A172 (cell line): ENCODE data around the gene COQ10A. TPM values are rescaled to one million over a fixed set of nuclear protein-coding genes. Genes with fewer than 3 reads are reported as not detected.

Source experiments
- DNase-seq: peaks from one replicate; pipeline ENCODE4 v3.0.0-alpha.2; 2015; ENCODE audit warnings: low spot score
- total RNA-seq: library from RNA; depleted of rRNA; stranded (reverse); fragments of >200 nt; shearing (Covaris generic); gene quantifications from 2 replicates; pipeline ENCODE4 v1.2.3, GENCODE V29; 2014; rRNA removed

COQ10A gene
- 21.5 and 34.6 TPM in 2 replicates for total RNA-seq

DNA sequence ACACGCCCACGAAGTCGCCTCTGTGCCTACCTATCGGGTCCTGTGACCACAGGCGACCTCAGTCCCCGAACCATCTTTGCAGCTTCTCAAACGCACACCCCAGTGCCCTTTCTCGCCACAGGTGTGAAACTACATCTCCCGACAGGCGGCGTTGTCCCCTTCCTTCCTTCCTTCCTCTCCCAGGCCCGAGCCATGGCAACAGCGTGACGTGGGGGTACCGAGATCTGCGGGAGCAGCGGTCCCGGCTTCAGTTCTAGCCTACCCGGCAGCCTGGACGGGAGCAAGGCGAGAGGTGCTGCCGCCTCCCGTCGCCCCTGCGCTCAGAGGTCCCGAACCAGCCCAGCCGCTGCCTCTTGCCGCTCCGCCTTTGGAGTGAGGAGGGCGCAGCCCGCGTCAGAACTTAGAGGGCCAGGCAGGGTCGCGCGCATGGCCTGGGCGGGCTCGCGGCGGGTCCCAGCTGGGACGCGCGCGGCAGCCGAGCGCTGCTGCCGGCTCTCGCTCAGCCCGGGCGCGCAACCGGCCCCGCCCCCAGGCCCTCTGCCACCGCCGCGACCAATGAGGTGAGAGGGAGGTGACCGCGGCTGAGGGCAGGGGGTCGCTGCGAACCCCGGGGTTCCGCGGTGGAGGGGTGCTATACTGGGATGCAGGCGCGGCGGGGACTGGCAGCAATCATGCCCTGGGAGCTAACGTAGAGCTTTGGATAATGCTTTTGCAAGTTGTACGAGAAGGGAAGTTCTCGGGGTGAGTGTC lies at the start of gene COQ10A:
Gene COQ10A (plus strand): TSS at position 250 of the 750 bp plus-strand sequence. CDS start 177 bp downstream, at position 427.
- DNase-seq: peak; percentile 85

DNA sequence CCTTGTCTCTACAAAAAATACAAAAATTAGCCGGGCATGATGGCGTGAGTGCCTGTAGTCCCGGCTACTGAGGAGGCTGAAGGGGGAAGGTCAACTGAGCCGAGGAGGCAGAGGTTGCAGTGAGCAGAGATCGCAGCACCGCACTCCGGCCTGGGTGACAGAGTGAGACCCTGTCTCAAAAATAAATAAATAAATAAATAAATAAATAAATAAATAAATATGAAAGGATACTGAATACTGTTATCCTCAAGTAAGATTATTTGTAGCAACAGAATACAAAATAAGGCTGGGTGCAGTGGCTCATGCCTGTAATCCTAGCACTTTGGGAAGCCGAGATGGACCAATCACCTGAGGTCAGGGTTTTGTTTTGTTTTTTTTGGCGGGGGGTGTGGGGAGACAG lies 46.9 kb upstream of the COQ10A start:
- DNase-seq: no peak

DNA sequence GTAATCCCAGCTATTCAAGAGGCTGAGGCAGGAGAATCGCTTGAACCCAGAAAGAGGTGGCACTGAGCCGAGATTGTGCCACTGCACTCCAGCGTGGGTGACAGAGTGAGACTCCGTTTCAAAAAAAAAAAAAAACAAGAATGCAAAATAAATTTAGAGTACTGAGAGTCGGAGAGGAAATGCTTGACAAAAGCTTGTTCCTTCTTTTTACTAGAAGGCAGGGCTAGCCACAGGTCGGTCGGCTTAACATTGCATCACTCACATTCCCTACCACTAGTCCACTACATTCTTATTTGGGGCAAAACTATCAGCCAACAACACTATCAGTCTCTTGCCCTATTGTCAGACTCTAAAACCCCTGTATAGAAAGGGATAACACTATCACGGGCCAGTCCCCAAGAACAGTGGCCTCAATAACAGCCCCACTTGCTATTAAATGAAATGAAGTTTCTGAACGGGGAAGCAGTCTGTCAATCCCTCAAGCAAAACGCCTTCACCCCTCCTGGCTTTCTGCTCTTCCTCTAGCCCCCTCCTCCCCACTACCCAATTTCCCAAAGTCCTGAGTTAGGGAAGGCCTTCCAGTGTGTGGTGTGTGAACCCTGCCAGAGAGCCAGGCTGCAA lies 46.0 kb upstream of the COQ10A start:
- DNase-seq: peak; percentile 36

DNA sequence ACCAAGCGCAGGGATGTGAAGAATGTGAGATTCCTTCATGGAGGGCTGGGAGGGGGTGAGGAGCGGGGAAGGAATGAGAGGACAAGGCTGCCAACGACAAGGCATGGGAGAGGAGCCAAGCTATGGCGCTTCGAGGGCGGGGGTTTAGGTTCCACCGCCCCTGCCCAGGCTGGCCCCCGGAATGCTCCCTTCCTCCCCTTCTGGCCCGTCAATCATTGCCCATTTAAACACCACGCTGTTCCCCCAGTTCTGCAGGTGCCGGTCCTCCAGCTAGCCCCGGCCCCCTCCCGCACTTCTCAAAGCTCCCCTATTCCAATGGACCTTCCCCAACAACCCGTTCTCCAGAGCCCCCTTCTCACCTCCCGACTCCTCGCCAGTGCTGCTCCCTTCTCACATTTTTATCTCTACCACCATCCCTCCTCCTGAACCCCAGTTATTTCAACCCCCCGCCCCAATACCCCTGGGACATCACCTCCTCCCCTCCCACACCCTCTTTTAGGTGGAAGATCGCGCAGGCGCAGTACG lies 45.4 kb upstream of the COQ10A start:
- peak; percentile 64 for DNase-seq

DNA sequence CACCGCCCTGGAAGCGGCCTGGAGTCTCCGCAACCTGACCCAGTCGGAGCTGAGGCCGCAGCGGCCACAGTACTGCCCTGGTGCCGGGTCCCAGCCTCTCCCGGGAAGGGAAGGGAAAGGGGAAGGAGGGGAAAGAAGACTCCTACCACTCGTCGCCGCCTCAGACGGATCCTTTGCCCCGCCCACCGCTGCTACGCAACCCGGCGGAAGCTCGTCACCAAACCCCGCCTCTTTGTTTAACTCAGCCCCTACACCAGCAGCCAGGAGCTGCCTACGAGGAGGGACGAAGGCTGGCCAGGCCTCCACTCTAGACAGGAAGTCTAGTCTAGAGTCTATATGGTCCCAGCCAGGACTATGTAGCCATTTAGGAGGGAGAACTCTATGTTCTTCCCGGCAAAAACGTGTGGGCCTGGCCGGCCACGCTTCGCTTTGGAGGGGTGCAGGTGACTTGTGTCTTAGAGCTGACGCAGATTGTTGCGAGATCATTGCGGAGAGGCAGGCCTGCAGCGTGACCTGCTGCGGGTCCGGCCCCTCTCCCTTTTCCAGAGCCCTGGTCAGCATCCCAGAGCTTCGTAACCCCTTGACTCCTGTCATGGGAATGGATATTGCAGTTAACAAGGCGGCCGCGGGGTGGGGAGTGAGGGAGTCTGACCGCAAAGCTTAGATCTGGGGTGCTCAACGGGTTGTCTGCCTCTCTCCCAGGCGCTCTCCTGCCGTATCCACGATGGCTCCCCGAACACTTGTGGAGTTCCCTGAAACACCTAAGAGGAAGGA lies 44.8 kb upstream of the COQ10A start, which contains the start of gene RNF41:
Gene RNF41 (minus strand): TSS at position 166 of the 774 bp plus-strand sequence. CDS start 7,875 bp downstream, outside the sequence.
- peak; percentile 95 for DNase-seq

DNA sequence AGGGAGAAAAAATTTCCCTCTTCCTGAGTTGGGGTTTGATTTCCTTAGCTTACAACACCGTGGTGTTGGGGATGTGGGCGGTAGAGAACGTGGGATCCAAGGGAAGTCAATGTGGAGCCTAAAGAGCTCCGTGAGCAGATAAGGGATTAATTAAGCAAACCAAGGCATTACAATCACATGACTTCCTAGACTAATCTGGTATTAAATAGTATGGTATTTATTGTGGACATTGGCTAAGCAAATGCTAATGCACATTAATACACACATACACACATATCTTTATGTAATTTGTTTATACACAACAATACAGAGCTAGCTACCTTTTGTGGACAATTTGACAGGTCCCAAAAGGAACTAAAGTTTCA lies 44.2 kb upstream of the COQ10A start:
- no peak for DNase-seq

DNA sequence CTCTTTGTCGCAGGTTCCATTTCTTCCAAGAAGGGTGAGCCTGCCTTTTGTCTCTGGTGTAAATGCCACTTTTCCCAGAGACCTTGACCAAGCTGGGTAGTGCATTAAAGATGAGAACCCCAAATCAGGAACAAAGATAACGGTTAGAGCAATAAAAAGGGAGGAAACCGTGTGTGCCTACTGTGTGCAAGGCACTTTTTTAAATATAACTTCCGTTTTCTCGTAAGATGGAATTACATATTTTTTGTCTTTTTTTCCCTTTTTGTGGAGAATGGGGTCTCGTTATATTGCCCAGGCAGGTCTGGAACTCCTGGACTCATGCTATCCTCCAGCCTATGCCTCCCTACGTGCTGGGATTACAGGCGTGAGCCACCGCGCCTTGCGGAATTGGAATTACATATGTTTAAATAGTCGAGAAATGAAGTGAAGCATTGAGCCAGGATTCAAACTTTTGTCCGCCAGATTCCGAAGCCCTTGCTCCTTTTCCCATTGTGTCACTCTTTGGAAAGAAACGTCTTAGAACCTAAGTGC lies 43.1 kb upstream of the COQ10A start:
- DNase-seq: no peak

DNA sequence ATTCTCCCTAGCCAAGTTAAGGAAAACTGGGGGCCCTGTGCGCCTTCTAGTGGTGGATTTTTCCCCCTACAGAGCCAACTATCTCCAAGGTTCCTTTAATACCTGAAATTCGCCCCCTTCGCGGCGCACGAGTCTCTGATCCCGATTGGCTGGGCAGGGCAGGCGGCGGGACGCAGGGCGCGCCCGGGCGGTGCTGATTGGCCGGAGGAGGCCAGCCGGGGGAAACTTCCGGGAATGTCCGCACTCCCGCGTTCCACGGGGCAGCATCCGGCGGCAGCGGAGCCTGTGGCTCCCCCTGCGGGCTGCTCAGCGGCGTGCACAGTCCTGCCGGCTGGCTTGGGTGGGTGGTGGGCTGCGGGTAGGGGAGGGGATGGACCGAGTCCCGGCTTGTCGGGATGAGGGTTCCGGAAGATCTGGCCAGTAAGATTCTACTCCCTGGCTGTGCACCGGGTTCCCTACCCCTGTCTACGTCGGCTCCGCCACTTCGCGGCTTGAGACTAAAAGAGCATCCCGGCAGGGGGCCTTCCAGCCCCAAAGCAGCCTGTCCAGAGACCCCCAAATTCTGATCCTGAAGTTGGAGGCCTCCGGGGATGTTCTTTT lies 42.5 kb upstream of the COQ10A start, which contains the start of gene NABP2:
Gene NABP2 (plus strand): TSS at position 241 of the 600 bp plus-strand sequence. CDS start 515 bp downstream, outside the sequence.
- peak; percentile 95 for DNase-seq

DNA sequence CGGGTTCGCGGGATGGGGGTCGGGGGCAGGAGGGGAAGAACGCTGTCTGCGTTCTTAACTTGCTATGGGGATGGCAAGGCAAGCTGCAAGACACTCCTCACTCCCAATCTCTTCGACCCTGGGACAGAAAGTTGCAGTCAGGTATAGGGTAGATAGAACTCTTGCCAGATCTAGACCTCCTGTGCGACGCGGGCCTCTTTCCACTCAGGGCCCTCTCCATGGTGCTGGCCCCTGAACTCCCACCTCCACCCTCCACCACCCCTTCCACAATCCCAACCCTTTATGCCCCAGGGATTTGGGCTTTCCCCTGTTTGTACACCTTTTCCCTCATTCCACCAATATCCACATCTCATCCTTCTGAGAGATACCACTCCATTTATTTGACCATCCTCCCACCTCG lies 41.8 kb upstream of the COQ10A start:
- DNase-seq: no peak

DNA sequence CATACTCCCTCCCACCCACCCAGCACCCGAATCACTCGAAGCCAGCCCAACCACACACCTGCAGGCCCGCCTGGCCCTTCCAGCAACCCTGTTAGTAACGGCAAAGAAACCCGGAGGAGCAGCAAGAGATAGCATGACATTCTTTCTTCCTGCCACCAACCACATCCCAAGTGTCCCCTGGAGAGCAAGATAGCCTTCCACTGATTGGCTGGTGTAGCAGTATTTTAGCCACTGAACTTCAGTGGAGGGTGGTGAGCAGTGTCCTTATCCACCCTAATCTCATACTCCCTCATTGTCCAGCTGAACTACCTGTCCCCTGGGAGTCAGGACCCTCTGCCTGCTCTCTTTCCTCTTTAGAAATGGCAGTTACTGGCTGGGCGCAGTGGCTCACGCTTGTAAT lies 37.7 kb upstream of the COQ10A start:
- no peak for DNase-seq

DNA sequence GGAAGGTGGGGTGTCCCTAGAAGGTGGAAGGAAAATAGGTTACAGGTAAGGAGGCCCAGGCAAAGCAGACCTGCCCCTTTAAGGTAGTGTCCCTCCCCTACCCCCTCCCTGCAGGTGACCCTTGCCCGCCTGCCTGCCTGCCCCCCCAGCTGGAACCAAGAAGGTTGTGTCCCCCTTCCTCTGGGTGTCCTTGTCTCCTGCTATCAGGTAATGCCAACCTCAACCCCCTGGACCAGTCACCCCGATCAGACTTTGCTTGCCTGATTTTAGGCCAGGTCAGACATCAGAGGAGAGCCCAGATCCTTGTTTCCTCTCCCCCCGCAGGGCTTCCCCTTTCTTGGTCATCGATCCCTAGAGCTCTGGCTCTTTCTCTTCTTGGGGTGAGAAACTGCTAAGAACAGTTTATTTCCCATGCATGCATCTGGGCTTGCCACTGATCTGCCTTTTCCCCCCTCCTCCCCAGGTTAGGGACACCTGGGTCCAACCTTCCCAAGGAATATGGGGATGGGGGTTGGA lies 36.8 kb upstream of the COQ10A start, which contains the start of gene SLC39A5:
Gene SLC39A5 (plus strand): TSS at position 136 of the 516 bp plus-strand sequence. CDS start 1,224 bp downstream, outside the sequence.
- DNase-seq: no peak

DNA sequence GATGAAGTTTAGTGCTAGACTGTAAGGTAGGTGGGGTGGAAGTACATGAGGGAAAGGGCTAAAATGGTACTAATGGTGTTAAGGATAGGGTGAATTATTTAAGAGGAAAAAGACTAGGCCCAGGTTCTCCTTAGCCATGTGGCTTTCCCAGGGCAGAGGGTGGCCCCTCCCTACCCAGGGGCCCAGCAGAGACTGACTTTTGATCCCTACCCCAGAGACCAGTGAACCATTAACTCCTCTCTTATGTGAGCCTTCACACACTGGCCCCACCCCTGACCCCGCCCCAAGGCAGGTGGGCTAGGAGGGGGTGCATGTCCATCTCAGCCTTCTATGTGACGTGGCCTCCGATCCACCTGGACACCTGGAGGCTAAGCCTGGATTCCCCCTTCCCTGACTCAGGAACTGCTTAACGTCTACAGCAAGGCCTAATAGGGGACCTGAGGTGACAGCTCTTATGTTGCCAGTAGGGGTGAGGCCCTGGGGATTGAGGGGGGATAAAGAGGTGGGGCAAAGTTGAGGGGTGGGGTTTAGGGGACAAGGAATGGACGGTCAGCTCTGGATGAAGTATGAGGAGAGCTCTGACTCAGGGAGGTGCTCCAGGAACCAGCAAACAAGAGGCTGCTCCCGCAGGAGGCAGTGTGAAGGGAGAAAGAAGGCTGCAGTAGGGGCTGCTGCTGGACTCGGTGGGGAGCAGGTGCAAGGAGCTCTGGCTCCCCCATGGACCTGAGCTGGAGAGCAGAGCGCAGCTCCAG lies 36.1 kb upstream of the COQ10A start:
- no peak for DNase-seq

DNA sequence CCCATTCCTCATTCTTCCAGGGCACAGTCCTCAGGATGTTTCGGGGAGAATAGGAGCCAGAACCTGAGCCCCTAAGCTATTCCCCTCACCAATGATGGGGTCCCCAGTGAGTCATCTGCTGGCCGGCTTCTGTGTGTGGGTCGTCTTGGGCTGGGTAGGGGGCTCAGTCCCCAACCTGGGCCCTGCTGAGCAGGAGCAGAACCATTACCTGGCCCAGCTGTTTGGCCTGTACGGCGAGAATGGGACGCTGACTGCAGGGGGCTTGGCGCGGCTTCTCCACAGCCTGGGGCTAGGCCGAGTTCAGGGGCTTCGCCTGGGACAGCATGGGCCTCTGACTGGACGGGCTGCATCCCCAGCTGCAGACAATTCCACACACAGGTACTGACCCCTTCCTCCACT lies 35.6 kb upstream of the COQ10A start:
- DNase-seq: no peak

DNA sequence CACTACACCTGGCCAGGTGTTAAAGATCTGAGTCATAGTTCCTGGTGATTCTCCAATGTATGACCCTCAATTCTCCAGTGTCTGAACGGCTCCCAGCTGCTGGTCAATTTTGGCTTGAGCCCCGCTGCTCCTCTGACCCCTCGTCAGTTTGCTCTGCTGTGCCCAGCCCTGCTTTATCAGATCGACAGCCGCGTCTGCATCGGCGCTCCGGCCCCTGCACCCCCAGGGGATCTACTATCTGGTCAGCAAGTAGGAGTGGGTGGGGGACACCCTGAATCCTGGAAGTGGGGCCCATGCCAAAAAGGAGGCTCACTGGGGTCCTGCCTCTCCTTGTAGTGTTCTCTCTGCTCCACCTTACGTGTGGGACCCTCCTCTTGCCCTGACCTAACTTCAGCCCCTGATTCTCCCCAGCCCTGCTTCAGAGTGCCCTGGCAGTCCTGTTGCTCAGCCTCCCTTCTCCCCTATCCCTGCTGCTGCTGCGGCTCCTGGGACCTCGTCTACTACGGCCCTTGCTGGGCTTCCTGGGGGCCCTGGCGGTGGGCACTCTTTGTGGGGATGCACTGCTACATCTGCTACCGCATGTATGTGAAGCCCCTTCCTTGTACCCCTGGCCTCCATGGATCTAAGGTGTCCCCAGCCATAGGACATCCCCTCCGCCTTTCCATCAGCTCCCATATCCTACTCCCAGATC lies 31.9 kb upstream of the COQ10A start:
- DNase-seq: no peak

DNA sequence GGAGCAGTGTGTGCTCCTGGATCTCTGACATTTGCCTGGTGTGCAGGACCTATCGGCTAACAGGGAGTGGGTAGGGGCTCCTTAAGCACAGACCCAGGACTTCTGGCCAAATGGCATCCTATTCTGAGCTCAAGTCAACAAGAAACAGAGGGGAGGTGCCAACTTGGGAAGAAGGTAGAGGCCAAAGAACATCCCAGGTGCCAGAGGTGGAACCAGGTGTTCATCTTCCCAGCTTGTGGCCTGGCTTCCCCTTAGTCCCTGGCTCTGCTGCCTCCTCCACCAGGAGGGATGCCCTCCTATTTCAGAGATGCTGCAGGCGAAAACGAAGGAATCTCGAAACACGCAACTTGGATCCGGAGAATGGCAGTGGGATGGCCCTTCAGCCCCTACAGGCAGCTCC lies 30.7 kb upstream of the COQ10A start:
- no peak for DNase-seq

DNA sequence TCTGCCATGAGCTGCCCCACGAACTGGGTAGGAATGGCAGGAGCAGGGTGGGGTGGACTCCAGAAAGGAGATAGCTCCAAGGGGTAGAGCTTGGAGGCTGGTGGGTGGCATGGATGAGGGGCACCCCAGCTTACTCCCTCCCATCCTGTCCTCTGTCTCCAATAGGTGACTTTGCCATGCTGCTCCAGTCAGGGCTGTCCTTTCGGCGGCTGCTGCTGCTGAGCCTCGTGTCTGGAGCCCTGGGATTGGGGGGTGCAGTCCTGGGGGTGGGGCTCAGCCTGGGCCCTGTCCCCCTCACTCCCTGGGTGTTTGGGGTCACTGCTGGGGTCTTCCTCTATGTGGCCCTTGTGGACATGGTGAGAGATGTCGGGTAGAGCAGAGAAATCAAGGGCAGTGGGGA lies 29.8 kb upstream of the COQ10A start:
- DNase-seq: no peak

DNA sequence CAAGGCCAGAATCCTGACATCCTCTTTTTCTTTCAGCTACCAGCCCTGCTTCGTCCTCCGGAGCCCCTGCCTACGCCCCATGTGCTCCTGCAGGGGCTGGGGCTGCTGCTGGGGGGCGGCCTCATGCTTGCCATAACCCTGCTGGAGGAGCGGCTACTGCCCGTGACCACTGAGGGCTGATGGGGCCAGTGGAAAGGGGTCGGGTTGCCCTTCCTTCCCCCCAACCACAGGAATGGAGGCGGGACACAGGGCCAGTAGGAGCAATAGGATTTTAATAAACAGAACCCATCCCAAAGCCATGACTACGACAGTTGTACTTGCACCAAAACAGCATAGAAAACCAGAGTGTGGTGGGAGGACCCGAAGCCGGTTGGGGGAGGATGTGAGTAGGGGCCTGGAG lies 29.2 kb upstream of the COQ10A start:
- DNase-seq: no peak

DNA sequence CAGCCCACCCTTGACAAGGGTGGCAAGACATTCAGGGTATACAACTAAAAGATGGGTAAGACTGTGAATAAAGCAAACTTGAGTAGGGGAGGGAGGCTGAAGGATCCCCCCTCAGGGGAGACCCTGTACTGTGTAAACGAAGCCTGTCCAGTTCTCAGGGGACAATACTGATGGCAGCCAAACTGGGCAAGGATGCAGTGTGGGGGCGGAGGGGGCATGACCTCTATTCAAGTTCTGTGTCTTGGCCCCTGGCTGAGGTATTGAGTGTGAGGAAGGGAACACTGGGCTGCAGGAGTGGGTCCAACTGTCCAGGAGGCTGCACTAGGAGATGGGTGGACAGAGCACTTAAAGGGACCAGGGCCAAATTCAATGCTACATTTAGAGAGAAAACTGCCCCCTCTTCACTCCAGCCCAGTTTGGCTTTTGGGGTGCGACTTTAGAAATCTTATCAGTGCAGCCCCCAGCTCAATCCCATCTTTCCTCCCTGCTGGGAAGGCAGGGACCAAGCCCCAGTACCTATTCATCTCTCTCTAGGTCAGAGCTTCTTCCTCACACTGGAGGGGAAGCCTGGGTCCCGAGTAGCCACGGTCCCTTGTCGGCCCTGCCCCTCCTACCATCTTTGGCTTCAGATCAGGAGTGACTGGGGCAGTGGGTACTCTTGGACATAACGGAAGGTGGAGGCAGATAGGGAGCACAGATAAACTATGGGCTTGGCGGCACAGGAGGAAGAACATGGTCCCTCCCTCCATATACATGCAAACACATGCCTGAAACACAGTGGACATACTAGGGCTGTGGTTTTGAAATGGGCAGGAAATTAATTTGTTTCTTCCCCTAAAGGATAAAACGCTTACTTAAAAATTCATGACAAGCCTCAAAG lies 25.1 kb upstream of the COQ10A start:
- DNase-seq: no peak

DNA sequence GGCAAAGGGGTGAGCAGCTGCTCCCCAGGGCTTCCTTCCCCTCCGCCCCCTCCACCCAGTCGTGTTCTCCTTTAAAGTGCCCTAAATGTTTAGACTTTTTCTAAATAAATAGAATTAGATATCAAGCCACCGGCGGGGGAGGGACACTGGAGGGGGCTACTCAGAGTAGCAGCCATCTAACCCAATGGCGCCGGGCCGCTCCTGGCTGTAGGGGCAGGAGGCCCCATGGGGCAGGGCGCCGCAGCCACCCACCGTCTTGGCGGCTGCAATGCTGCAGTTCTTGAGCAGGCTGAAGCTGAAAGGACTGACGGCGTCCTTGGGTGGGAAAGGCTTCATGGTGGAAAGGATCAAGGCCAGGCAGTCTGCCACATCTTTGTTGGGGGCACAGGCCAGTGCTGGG lies 23.8 kb upstream of the COQ10A start:
- DNase-seq: no peak
